Measurements from ENCODE around the gene PRTG. TPM values are rescaled to one million over a fixed set of nuclear protein-coding genes. Genes with fewer than 3 reads are reported as not detected.

PRTG gene
- total and polyA plus RNA-seq, 2 donors (not counting 3 experiments of a cell fraction or from before 2014, with no cell fraction given): 3.4 to 12.4 TPM

DNA sequence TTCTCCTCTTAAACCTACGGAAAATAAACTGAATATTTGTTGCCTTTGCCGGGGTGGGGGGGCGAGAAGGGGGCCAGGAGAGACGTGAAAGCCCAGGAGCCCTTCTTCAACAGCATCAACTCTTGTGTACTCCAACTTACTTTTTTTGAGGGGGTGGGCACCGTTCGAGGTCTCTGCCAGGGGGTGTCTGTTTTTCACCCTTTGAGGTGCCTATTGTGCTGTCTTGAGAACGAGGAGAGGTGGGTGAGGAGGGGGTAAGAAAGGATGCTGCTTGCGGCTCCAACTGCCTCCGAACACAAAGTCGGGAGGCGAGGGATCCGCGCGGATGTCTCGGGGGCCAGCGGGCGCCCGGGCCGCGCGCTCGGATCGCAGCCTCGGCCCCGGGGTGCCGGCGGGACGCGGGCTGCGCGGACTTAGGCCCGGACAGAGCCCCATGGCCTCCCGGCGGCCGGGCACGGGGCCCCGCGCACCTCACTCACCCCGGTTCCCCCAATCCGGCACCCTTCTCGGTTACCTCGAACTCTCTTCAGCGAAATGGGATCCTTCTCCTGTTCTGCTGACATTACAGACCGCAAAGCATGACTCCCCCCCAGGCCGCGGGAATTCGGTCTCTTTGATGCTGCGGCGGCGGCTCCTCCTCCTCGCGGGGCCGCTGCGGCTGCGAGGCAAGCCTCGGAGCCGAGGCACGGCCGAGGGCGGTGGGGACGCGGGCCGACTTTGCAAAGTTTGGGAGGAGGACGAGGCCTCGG is 155.5 kb downstream of the PRTG start:
- Histone ChIP-seq H3K36me3 (ENCODE audit: control insufficient read depth in 2 of 2, extremely low read depth in 1 of 2, insufficient read depth in 2 of 2, low read length in 2 of 2) (no peaks in the 10 kb centered on the region), H3K27ac (ENCODE audit: insufficient read depth, low read depth, low read length) (no peak overlapping the region), H3K79me2 (ENCODE audit: control insufficient read depth, insufficient read depth, low read length) (no peaks in the 10 kb centered on the region), H3K9me1 (replicated peaks; ENCODE audit: control insufficient read depth, extremely low read depth, insufficient read depth, low read length) (no peaks in the 10 kb centered on the region), H3K27me3 (ENCODE audit: control insufficient read depth in 2 of 2, insufficient read depth in 2 of 2, low read length in 2 of 2) (no peaks in the 10 kb centered on the region), H3K4me1 (ENCODE audit: control insufficient read depth, extremely low read depth, insufficient read depth, low read length) (peaks cover 8% of the 10 kb centered on the region), H4K20me1 (replicated peaks; ENCODE audit: control insufficient read depth, extremely low read depth, insufficient read depth, low read length) (no peaks in the 10 kb centered on the region), H2AFZ (ENCODE audit: low read depth, low read length) (peak overlapping the region; percentile 96), H3K9ac (replicated peaks; ENCODE audit: extremely low read depth, insufficient read depth, low read length) (peak overlapping the region; percentile 69), H3K4me2 (ENCODE audit: insufficient read depth, low read length) (peak overlapping the region; percentile 76), H3K4me3 (replicated peaks in 1 of 3; ENCODE audit: insufficient read depth in 1 of 3, low read depth in 1 of 3, low read length in 3 of 3) (peak overlapping the region; percentile 44 to 80 (median 68)), H3K9me3 (replicated peaks; ENCODE audit: control insufficient read depth, insufficient read depth, low read length) (no peaks in the 10 kb centered on the region)
- CTCF ChIA-PET: interaction anchor here (1.0 to 2.0 kb wide), 3 partner anchors 32 to 259 kb away, joined by 4 to 7 read pairs (median 5); no protein-coding TSS in a partner anchor
- no peak for FAIRE-seq
- TF ChIP-seq POLR2A (IDR thresholded peaks at IDR 0.05; ENCODE audit: low read depth, low read length) (no peak), MYC (IDR thresholded peaks at IDR 0.05; ENCODE audit: low read depth, low read length) (no peak), JUN (IDR thresholded peaks at IDR 0.05; ENCODE audit: borderline replicate concordance, insufficient read depth, insufficient read length, low read depth) (no peak)
- TF ChIP-seq, protein P1, sequence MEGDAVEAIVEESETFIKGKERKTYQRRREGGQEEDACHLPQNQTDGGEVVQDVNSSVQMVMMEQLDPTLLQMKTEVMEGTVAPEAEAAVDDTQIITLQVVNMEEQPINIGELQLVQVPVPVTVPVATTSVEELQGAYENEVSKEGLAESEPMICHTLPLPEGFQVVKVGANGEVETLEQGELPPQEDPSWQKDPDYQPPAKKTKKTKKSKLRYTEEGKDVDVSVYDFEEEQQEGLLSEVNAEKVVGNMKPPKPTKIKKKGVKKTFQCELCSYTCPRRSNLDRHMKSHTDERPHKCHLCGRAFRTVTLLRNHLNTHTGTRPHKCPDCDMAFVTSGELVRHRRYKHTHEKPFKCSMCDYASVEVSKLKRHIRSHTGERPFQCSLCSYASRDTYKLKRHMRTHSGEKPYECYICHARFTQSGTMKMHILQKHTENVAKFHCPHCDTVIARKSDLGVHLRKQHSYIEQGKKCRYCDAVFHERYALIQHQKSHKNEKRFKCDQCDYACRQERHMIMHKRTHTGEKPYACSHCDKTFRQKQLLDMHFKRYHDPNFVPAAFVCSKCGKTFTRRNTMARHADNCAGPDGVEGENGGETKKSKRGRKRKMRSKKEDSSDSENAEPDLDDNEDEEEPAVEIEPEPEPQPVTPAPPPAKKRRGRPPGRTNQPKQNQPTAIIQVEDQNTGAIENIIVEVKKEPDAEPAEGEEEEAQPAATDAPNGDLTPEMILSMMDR (IDR thresholded peaks at IDR 0.05; ENCODE audit: extremely low read depth in 1 of 2, insufficient read depth in 1 of 2, low read depth in 1 of 2, low read length in 2 of 2): no peak
- no TSS peak for BruUV-seq (replicated peaks)
- POLR2A ChIA-PET: interaction anchor here (0.7 kb wide), 1 partner anchor 161 kb away, joined by 4 read pairs; no protein-coding TSS in a partner anchor
- peak; percentile 49 for DNase-seq (ENCODE audit: low read depth, low spot score)
- intact Hi-C loops (cut with micrococcal nuclease): loop anchor here (1.0 to 2.0 kb wide), 3 partner anchors 61 to 310 kb away; no protein-coding TSS in a partner anchor
- dilution Hi-C loops (cut with MboI; ENCODE audit: extremely low pct_ligation_motif_present, low sequenced_read_pairs): no loop called here

DNA sequence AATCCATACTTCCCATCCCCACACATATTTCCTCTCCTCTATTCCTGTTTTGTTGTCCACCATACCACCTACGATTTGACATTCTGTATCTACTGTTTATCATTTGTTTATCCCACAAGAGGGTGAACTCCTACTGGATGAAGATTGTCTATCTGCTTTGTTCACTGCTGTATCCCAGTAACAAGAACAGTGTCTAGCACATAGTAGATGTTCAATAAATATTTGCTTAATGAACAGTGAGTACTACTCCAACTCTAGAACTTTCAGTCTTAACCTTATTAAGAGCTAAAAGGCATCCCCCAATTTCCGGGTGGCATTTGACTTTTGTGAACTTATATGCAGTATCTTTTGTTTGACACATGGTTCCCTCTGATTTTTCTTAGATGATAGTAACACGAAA is 156.1 kb downstream of the PRTG start:
- H3K36me3 ChIP-seq (ENCODE audit: control insufficient read depth in 2 of 2, extremely low read depth in 1 of 2, insufficient read depth in 2 of 2, low read length in 2 of 2): no peaks in the 10 kb centered on the region
- H3K4me2 ChIP-seq (ENCODE audit: insufficient read depth, low read length): peak overlapping the region; percentile 76
- FAIRE-seq (no peak), DNase-seq (ENCODE audit: low read depth, low spot score) (no peak)
- peaks cover 8% of the 10 kb centered on the region for H3K4me1 ChIP-seq (ENCODE audit: control insufficient read depth, extremely low read depth, insufficient read depth, low read length)
- H3K4me3 ChIP-seq (replicated peaks in 1 of 3; ENCODE audit: insufficient read depth in 1 of 3, low read depth in 1 of 3, low read length in 3 of 3): peak overlapping the region in 1 of 3 experiments; percentile 80
- H3K27me3 ChIP-seq (ENCODE audit: control insufficient read depth in 2 of 2, insufficient read depth in 2 of 2, low read length in 2 of 2): no peaks in the 10 kb centered on the region
- ChIA-PET CTCF (interaction anchor here (1.0 to 2.4 kb wide), 3 partner anchors 13 to 61 kb away, joined by 3 to 9 read pairs (median 4); no protein-coding TSS in a partner anchor), POLR2A (interaction anchor here (0.7 kb wide), 1 partner anchor 160 kb away, joined by 4 read pairs; no protein-coding TSS in a partner anchor)
- H3K79me2 ChIP-seq (ENCODE audit: control insufficient read depth, insufficient read depth, low read length): no peaks in the 10 kb centered on the region
- TF ChIP-seq JUN (IDR thresholded peaks at IDR 0.05; ENCODE audit: borderline replicate concordance, insufficient read depth, insufficient read length, low read depth): no peak
- peak overlapping the region; percentile 4 for H2AFZ ChIP-seq (ENCODE audit: low read depth, low read length)
- H3K9me1 ChIP-seq (replicated peaks; ENCODE audit: control insufficient read depth, extremely low read depth, insufficient read depth, low read length): no peaks in the 10 kb centered on the region
- BruUV-seq (replicated peaks): TSS peak; percentile 34
- no peak overlapping the region for H3K27ac ChIP-seq (ENCODE audit: insufficient read depth, low read depth, low read length)
- no peak overlapping the region for H3K9ac ChIP-seq (replicated peaks; ENCODE audit: extremely low read depth, insufficient read depth, low read length)
- intact Hi-C loops (cut with micrococcal nuclease) (no loop called here), dilution Hi-C loops (cut with MboI; ENCODE audit: extremely low pct_ligation_motif_present, low sequenced_read_pairs) (no loop called here)
- no peaks in the 10 kb centered on the region for H4K20me1 ChIP-seq (replicated peaks; ENCODE audit: control insufficient read depth, extremely low read depth, insufficient read depth, low read length)
- H3K9me3 ChIP-seq (replicated peaks; ENCODE audit: control insufficient read depth, insufficient read depth, low read length): no peaks in the 10 kb centered on the region

Measured in endothelial cell of umbilical vein (primary cell).